AG04450 (cell line): ENCODE results near the gene NOTCH3. TPM values are rescaled to one million over a fixed set of nuclear protein-coding genes. Genes with fewer than 3 reads are reported as not detected.

ENCODE experiments used
- CTCF ChIA-PET: fragments of 300-600, 350-600 bp; formaldehyde crosslinking; extraction: SDS; loops from one replicate; lab custom pipeline; 2022; ENCODE audit warnings: antibody characterized with exemption, inconsistent platforms; lab: Charles Lee
- POLR2A ChIA-PET: fragments of 350-600 bp; formaldehyde crosslinking; extraction: SDS; loops from one replicate; lab custom pipeline; 2021; ENCODE audit warnings: antibody characterized with exemption, inconsistent platforms; lab: Yijun Ruan, JAX
- DNase-seq: peaks from one replicate; pipeline ENCODE4 v3.0.0-alpha.2; 2011; ENCODE audit warnings: low read depth, low spot score
- H3K27ac ChIP-seq: one replicate; pipeline ENCODE4 v1.5.1; 2012; ENCODE audit warnings: low read depth, low read length, control low read depth
- H3K27me3 ChIP-seq: one replicate; pipeline ENCODE4 v1.6.0; 2012; ENCODE audit warnings: low read length; ENCODE audit not compliant: control insufficient read depth, insufficient read depth
- H3K4me3 ChIP-seq: 2 replicates; pipeline ENCODE4 v1.5.1; 2011; ENCODE audit warnings: mild to moderate bottlenecking, low read depth, low read length, control low read depth
- H3K9me3 ChIP-seq: 2 replicates; pipeline ENCODE4 v1.5.1; 2012; ENCODE audit warnings: low read length; ENCODE audit not compliant: control insufficient read depth, insufficient read depth
- polyA plus RNA-seq: library from polyadenylated mRNA; depleted of rRNA; stranded (reverse); fragments of >200 nt; gene quantifications from 2 replicates; pipeline ENCODE4 v1.2.3, GENCODE V29; 2011
- TF ChIP-seq, protein P1 (sequence below): IDR thresholded peaks from 2 replicates; pipeline ENCODE4 v1.5.1; 2011; ENCODE audit warnings: low read depth, low read length, control low read depth, inconsistent platforms

NOTCH3 gene
- polyA plus RNA-seq, 1 experiment = 8.8 TPM

DNA sequence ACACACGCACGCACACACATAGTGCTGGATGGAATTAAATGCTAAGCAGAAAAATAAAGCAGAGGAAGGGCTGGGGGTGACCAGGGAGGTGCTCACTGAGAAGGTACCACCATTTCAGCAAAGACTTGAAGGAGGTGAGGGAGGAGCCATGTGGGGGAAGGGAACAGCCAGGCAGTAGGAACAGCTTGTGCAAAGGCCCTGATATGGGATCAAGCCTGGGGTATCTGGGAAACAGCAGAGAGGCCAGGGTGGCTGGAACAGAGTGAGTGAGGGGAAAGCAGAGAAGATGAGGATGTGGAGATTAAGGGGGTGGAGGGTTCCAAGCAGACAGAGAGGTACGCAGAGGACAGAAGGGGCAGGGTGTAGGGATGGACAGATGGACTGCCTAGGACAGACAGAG, 25.2 kb downstream of the NOTCH3 start:
- Histone ChIP-seq H3K27me3 (no peaks in the 10 kb centered on the region), H3K9me3 (no peaks in the 10 kb centered on the region; the same call in 1 of the 2 replicates), H3K27ac (no peak overlapping the region), H3K4me3 (no peak overlapping the region)
- TF ChIP-seq, protein P1, sequence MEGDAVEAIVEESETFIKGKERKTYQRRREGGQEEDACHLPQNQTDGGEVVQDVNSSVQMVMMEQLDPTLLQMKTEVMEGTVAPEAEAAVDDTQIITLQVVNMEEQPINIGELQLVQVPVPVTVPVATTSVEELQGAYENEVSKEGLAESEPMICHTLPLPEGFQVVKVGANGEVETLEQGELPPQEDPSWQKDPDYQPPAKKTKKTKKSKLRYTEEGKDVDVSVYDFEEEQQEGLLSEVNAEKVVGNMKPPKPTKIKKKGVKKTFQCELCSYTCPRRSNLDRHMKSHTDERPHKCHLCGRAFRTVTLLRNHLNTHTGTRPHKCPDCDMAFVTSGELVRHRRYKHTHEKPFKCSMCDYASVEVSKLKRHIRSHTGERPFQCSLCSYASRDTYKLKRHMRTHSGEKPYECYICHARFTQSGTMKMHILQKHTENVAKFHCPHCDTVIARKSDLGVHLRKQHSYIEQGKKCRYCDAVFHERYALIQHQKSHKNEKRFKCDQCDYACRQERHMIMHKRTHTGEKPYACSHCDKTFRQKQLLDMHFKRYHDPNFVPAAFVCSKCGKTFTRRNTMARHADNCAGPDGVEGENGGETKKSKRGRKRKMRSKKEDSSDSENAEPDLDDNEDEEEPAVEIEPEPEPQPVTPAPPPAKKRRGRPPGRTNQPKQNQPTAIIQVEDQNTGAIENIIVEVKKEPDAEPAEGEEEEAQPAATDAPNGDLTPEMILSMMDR = no peak
- DNase-seq = no peak
- POLR2A ChIA-PET = no interaction called here
- CTCF ChIA-PET = interaction anchor here (2.1 kb wide), 1 partner anchor 74 kb away, joined by 9 read pairs; no protein-coding TSS in a partner anchor

GRCh38 chr19:15173746-15174404, 26.9 kb downstream of the NOTCH3 start:
- Histone ChIP-seq H3K27ac (no peak overlapping the region), H3K4me3 (no peak overlapping the region), H3K9me3 (no peaks in the 10 kb centered on the region; the same call in 1 of the 2 replicates), H3K27me3 (no peaks in the 10 kb centered on the region)
- TF ChIP-seq, protein P1 = peak; percentile 33
- DNase-seq = no peak
- ChIA-PET POLR2A (no interaction called here), CTCF (interaction anchor here (0.6 to 2.4 kb wide), 7 partner anchors 10 to 237 kb away, joined by 3 to 12 read pairs (median 3); no protein-coding TSS in a partner anchor)

DNA sequence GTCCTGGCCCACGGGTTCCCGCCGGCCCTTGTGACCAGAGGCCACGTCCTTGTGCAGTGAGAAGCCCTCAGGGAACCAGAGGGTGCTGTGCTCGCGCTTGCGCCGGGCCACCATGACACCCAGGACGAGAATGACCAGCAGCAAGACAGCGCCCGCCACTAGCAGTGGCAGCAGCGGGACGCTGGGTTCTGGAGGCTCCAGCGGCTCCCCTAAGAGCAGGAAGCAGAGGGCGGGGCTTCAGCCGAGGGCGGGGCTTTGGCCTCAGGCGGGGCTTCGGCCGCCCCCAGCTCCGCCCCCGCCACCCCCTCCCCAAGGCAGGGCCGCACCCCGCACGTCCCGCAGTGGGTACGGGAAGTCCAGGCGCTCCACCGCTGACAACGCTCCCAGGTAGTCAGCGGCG, 30.4 kb downstream of the NOTCH3 start:
- Histone ChIP-seq H3K9me3 (peaks cover 19% of the 10 kb centered on the region), H3K4me3 (no peak overlapping the region), H3K27ac (no peak overlapping the region), H3K27me3 (no peaks in the 10 kb centered on the region)
- CTCF ChIA-PET = interaction anchor here (1.3 kb wide), 1 partner anchor 69 kb away, joined by 3 read pairs; no protein-coding TSS in a partner anchor
- TF ChIP-seq, protein P1 = no peak
- DNase-seq = no peak
- POLR2A ChIA-PET = no interaction called here

GRCh38 chr19:15169541-15170285, 31.1 kb downstream of the NOTCH3 start:
- peaks cover 25% of the 10 kb centered on the region for H3K9me3 ChIP-seq
- no peak for DNase-seq
- ChIA-PET POLR2A (no interaction called here), CTCF (interaction anchor here (0.8 to 1.3 kb wide), 2 partner anchors 15 to 68 kb away, joined by 3 read pairs; no protein-coding TSS in a partner anchor)
- TF ChIP-seq, protein P1 = no peak
- no peaks in the 10 kb centered on the region for H3K27me3 ChIP-seq
- no peak overlapping the region for H3K4me3 ChIP-seq
- no peak overlapping the region for H3K27ac ChIP-seq
